SU-DHL-6 (cell line): Measurements from ENCODE around the gene CMTR1.

ENCODE experiments used
- CTCF ChIP-seq: fragments of 200-600 bp; sonication (generic); IDR thresholded peaks from one replicate; pipeline ENCODE4 v1.5.1; 2017; ENCODE audit warnings: antibody characterized with exemption, mild to moderate bottlenecking, low read length, moderate library complexity; ENCODE audit not compliant: insufficient read depth, poor library complexity, severe bottlenecking
- EZH2phosphoT487 ChIP-seq: fragments of 200-600 bp; sonication (generic), shearing (Covaris generic); conservative IDR thresholded peaks from 2 replicates; pipeline ENCODE4 v1.6.1; 2018; ENCODE audit warnings: mild to moderate bottlenecking, antibody characterized with exemption, low read length, moderate library complexity, mixed read lengths

GRCh38 chr6:37456816-37457560, 24.0 kb downstream of the CMTR1 start:
- TF ChIP-seq CTCF (no peak), EZH2phosphoT487 (no peak)
